GM13977 (cell line): ENCODE results near the gene KRTAP1-1.
"Not testable (repeated sequence)": the region's sequence is repeated elsewhere in the genome, so short reads cannot be mapped to it uniquely, and the experiment has no call there.

Source experiments
- DNase-seq: peaks from one replicate; pipeline ENCODE4 v3.0.0; 2012; ENCODE audit warnings: low spot score
- in situ Hi-C: fragments of 300-500 bp; cut with MboI; formaldehyde crosslinking; loops from one replicate; pipeline ENCODE4 v1.12.0; 2022; ENCODE audit warnings: low sequenced_read_pairs, low pct_unique_long_range_greater_than_20kb, mixed read lengths, inconsistent platforms; ENCODE audit not compliant: unreplicated experiment
- TF ChIP-seq, protein P1 (sequence below): IDR thresholded peaks from 2 replicates; pipeline ENCODE4 v1.5.1; 2012; ENCODE audit warnings: mild to moderate bottlenecking, control low read depth; ENCODE audit not compliant: insufficient read depth; ENCODE audit errors: extremely low read depth, missing control alignments

Gene KRTAP1-1

DNA sequence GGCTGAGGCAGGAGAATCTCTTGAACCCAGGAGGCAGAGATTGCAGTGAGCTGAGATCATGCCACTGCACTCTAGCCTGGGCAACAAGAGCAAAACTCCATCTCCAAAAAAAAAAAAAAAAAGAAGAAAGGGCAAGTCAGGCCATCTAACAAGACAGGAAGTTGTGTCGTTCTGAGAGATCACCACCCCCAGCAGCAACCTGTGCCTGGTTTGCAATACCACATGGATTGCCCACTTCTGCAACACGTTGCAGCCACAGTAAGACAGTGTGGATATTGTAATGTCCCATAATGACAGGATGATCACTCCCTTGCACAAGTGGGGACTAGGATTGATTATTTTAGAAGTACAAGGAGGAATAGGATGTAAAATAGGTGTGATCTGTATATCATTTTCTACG is 27.8 kb upstream of the KRTAP1-1 start:
- in situ Hi-C loops = no loop called here

DNA sequence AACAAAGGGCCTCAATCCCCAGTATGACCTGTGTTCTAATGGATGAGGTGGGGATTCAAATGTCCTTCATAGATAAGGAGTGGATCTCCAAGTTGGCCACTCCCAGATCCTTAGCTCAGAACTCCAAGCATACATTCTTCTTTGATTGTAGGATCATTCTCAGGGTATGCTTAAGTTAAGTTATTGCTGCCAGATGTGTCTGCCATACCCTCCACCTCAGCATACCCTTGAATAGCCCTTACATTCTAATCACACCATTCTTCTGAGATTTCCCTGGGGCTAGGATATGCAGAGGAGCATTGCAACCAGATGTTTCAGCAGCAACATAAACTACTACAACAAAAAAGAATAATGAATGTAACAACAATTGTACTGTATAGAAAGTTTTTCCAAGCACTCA is 26.0 kb upstream of the KRTAP1-1 start:
- in situ Hi-C loops = no loop called here
- DNase-seq = no peak
- TF ChIP-seq, protein P1, sequence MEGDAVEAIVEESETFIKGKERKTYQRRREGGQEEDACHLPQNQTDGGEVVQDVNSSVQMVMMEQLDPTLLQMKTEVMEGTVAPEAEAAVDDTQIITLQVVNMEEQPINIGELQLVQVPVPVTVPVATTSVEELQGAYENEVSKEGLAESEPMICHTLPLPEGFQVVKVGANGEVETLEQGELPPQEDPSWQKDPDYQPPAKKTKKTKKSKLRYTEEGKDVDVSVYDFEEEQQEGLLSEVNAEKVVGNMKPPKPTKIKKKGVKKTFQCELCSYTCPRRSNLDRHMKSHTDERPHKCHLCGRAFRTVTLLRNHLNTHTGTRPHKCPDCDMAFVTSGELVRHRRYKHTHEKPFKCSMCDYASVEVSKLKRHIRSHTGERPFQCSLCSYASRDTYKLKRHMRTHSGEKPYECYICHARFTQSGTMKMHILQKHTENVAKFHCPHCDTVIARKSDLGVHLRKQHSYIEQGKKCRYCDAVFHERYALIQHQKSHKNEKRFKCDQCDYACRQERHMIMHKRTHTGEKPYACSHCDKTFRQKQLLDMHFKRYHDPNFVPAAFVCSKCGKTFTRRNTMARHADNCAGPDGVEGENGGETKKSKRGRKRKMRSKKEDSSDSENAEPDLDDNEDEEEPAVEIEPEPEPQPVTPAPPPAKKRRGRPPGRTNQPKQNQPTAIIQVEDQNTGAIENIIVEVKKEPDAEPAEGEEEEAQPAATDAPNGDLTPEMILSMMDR = no peak

More for the DNA sequence above, 27.8 kb upstream of the KRTAP1-1 start:
- TF ChIP-seq, protein P1 = no peak
- DNase-seq = no peak

DNA sequence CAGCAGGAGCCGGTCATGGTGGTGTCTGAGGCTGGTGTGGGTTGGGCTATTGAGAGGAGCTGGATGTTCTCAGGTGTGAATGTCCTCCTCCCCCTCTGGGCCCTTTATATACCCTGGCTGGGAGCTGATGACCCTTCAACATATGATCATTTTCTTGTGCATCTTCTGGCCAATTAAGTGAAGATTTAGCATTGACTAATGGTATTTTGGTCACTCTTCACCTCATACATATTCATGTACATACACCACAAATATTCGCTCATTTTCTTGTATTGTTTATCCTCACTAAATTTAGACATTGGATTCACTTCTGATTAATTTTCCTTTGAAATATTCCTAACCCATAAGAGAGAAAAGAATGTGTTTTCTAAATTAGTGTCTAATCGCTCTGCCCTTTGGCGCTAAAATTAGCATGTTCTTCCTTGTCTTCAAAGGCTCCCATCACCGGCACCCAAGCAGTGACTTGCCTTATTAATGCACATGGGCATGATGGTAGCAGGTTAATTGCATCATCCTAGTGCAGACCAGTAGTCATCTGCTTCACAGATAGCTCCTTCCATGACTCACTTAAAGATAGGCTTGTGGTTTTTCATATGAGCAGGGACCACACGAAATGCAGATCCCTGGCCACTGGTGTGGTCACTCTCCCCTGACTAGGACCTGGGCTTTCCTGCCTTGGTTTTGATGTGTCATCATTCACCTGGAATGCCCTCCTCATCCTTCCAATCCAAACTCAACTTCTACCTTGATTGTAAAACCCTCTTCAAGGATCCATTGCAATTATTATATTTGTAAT is 24.8 kb upstream of the KRTAP1-1 start, which contains the start of gene KRTAP2-4:
KRTAP2-4 (minus strand) TSS at position 51 of the 796 bp plus-strand sequence; CDS start at position 17, 34 bp downstream.
- DNase-seq = no peak
- TF ChIP-seq, protein P1 = no peak
- in situ Hi-C loops = no loop called here

DNA sequence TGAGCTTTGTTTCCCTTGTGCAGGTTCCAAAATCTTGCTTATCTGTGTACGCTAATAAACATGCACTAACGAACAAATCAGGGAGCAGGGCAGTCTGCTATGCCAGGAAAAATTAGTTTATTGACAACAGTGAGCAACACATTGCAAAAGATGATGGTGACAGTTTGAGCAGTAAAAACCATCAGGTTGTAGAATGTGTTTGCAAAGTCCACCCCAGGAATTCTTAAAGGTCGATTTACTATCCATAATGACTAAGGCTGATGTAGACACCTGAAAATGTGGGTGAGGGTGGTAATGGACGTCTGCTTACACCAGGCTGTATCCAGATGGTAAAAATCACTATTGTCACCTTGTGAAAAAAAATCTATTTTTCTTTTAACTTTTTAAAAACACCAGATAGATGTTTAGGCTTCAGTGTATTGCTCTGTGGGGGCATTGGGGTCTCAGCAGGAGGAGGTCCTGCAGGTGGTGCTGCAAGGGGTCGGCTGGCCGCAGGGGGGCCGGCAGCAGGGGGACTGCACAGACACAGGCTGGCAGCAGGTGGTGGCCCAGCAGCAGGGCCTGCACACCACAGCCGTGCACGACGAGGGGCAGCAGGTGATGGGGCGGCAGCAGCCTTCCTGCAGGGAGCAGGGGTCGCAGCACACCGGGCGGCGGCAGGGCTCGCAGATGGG is 23.9 kb upstream of the KRTAP1-1 start:
- in situ Hi-C loops = not testable (repeated sequence)

DNA sequence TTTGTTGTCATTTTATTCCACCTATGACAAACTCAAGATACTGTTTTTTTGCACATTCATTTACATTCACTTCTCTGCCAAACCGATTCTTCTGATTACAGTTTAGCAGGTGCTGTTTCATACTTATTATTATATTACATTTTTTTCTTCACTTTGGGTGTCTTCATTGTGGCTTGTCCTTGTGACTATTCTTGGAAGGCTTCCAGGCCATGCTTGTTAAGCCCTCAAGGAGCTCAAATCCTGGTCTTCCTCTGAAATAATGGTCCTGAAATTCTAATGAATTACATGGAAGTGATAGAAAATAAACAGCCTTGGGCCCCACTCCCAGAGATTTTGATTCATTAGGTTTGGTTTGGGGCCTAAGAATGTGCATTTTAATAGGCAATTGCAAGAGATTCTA is 23.1 kb upstream of the KRTAP1-1 start:
- TF ChIP-seq, protein P1 = no peak
- no peak for DNase-seq
- in situ Hi-C loops = no loop called here

More for the DNA sequence above, 23.9 kb upstream of the KRTAP1-1 start:
- not testable (repeated sequence) for DNase-seq

DNA sequence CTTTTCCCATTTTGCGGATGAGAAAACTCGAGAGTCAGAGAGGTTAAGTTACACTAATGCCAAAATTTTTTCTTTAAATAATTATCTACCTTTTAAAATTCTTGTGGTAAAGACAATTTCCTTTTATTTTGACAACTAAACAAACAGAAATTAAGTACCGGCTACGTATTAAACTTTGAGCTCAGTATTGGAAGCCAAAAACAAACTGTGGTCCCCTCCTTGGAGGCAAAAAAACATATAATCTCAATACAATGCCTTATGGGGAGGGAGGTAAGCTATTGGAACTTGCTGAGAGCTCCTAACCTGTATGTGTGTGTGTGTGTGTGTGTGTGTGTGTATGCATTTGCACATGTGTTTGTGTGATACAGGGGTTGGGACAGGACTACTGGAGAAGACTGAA is 22.2 kb upstream of the KRTAP1-1 start:
- TF ChIP-seq, protein P1 = no peak
- no peak for DNase-seq
- in situ Hi-C loops = no loop called here

DNA sequence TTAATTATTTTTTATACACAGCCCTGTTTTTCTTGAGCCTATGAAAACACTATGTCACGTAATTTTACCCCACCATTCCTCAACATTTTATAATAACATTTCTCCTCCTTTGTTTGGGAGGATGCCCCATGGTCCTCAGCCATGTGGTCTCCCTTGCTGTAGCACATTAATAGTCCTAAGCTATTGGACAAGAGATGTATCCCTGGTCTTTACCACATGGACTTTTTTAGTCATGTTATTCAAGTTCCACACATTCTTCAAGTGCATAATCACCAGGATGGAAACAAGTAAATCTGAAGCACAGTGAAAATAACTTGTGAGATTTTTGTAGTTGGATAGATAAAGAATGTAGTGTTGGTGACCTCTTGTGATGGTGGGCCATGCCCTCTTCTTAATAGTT is 20.7 kb upstream of the KRTAP1-1 start:
- TF ChIP-seq, protein P1 = no peak
- no peak for DNase-seq
- in situ Hi-C loops = no loop called here
